AG09309 (cell line): ENCODE data around the gene CD3D.

Source experiments
- DNase-seq: peaks from one replicate; pipeline ENCODE4 v3.0.0-alpha.2; 2010; ENCODE audit warnings: low read depth
- H3K4me3 ChIP-seq: 2 replicates; pipeline ENCODE4 v1.5.1; 2011; ENCODE audit warnings: mild to moderate bottlenecking, low read depth, low read length, moderate library complexity; ENCODE audit not compliant: control insufficient read depth
- TF ChIP-seq, protein P1 (sequence below): IDR thresholded peaks from 2 replicates; pipeline ENCODE4 v1.5.1; 2011; ENCODE audit warnings: mild to moderate bottlenecking, low read depth, low read length, inconsistent platforms; ENCODE audit not compliant: insufficient read depth, control insufficient read depth; ENCODE audit errors: missing control alignments

CD3D gene

GRCh38 chr11:118318124-118318523 lies 24.4 kb downstream of the CD3D start:
- TF ChIP-seq, protein P1, sequence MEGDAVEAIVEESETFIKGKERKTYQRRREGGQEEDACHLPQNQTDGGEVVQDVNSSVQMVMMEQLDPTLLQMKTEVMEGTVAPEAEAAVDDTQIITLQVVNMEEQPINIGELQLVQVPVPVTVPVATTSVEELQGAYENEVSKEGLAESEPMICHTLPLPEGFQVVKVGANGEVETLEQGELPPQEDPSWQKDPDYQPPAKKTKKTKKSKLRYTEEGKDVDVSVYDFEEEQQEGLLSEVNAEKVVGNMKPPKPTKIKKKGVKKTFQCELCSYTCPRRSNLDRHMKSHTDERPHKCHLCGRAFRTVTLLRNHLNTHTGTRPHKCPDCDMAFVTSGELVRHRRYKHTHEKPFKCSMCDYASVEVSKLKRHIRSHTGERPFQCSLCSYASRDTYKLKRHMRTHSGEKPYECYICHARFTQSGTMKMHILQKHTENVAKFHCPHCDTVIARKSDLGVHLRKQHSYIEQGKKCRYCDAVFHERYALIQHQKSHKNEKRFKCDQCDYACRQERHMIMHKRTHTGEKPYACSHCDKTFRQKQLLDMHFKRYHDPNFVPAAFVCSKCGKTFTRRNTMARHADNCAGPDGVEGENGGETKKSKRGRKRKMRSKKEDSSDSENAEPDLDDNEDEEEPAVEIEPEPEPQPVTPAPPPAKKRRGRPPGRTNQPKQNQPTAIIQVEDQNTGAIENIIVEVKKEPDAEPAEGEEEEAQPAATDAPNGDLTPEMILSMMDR: no peak
- H3K4me3 ChIP-seq: no peak overlapping the region
- no peak for DNase-seq

GRCh38 chr11:118314988-118315411 lies 27.5 kb downstream of the CD3D start:
- TF ChIP-seq, protein P1: no peak
- no peak overlapping the region for H3K4me3 ChIP-seq
- no peak for DNase-seq

DNA sequence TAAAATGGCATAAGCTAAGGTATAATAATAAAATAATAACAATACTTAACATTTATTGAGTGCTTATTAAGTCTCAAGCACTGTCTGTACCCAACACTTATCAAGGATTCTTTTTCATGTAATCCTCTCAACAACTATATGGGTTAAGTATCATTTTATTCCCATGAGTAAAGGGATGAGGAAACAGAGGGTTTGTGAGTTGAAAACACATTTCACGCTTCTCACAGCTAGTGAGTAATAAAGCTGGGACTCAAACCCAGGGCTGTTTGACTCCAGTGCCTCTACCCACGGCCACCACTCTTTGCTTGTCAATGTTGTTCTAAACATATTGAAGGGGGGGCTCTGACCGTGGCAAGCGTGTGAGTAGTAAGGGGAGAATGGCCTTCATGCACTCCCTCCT lies 29.3 kb downstream of the CD3D start:
- no peak for DNase-seq
- TF ChIP-seq, protein P1: no peak
- H3K4me3 ChIP-seq: no peak overlapping the region

GRCh38 chr11:118312328-118312727 lies 30.2 kb downstream of the CD3D start:
- H3K4me3 ChIP-seq: no peak overlapping the region
- no peak for DNase-seq
- TF ChIP-seq, protein P1: no peak

DNA sequence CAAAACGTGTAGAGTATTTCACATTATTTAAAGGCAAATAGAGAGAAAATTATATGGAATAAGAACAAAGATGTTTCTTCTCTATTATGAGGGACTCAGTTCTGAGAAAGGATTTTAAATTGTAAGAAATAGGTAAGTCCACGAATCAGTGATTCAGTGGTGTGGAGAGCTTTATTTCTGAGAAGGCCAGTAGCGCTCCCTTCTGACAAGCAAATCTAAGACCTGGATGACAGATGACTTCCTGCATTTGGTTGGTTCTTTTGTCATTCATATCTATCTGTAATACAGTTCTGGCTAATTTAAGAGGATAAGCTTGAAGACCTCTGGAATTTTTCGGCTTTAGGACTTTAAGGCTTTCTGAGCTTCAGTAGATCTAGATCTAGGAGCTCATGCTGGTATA lies 31.0 kb downstream of the CD3D start:
- no peak for DNase-seq
- TF ChIP-seq, protein P1: no peak
- no peak overlapping the region for H3K4me3 ChIP-seq

- DNase-seq: no peak
- TF ChIP-seq, protein P1: no peak
- no peak overlapping the region for H3K4me3 ChIP-seq
Observed at GRCh38 chr11:118310781-118311485, 31.6 kb downstream of the CD3D start.
